ENCODE results near the gene EDDM3A. TPM values are rescaled to one million over a fixed set of nuclear protein-coding genes. Genes with fewer than 3 reads are reported as not detected.

Gene EDDM3A, protein sequence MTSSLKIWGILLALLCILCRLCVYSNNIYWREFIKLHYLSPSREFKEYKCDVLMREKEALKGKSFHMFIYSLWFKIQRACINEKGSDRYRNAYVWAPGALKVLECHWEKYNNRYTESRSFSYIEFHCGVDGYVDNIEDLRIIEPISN
- not detected in 2 replicates for total RNA-seq (ENCODE audit: low replicate concordance)

DNA sequence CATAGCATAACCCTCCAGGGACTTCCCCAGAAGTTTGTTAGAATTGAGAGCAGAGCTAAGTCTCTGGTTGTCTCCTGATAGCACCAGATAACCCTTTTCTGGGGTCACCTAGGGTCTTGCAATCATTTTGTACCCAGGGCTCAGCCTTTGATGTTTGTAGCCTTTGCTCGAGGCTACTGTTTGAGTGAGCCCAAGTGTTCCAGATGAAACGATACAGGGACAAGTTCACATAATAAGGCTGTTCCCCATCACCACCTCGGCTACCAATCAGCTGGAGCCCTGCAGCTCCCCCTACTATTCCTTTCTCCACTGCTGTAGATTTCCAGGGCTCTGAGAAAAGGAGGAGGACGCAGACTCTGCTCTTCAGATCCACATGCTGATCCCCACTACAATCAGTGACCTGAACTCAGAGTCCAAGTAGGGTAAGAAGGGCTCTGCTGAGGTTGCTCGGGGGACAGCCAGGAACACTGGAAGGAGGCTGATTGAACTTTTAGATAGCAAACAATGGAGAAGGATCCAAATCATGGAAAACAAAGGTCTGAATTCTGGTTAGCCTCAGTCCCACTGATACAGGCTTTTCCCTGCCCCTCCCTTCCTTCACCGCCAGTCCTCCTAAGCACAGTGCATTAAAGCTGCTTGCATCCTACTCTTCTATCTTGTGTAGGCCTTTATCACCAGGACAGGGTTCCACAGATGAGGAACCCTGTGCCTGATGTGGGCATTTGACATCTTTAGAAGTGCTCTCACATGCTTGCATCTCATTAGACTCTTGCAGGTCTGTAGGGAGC is at the start of gene EDDM3A:
EDDM3A (plus strand) TSS at position 317 of the 788 bp plus-strand sequence. CDS start 1,694 bp downstream, outside the sequence.

Other genes starting within 250 kb of the EDDM3A start
- gene RNASE10, start 240.3 kb upstream of the EDDM3A start, total RNA-seq (ENCODE audit: low replicate concordance): not detected in 2 replicates
- not detected in 2 replicates for gene RNASE9, start 184.8 kb upstream of the EDDM3A start, total RNA-seq (ENCODE audit: low replicate concordance)
- not detected in 2 replicates for gene RNASE11, start 157.9 kb upstream of the EDDM3A start, total RNA-seq (ENCODE audit: low replicate concordance)
- gene RNASE12, start 154.5 kb upstream of the EDDM3A start, total RNA-seq (ENCODE audit: low replicate concordance): not detected in 2 replicates
- gene OR6S1, start 104.2 kb upstream of the EDDM3A start, total RNA-seq (ENCODE audit: low replicate concordance): not detected in 2 replicates
- gene RNASE4, start 61.3 kb upstream of the EDDM3A start, total RNA-seq (ENCODE audit: low replicate concordance): 20.3 and 46.0 TPM in 2 replicates
- 8.0 and 8.1 TPM in 2 replicates for gene ANG, start 57.1 kb upstream of the EDDM3A start, total RNA-seq (ENCODE audit: low replicate concordance)
- not detected in 2 replicates for gene EDDM3B, start 22.5 kb downstream of the EDDM3A start, total RNA-seq (ENCODE audit: low replicate concordance)
- not detected in 2 replicates for gene RNASE6, start 35.4 kb downstream of the EDDM3A start, total RNA-seq (ENCODE audit: low replicate concordance)
- gene RNASE1, start 57.0 kb downstream of the EDDM3A start, total RNA-seq (ENCODE audit: low replicate concordance): 0.75 and 0.82 TPM in 2 replicates
- not detected in 2 replicates for gene RNASE3, start 145.5 kb downstream of the EDDM3A start, total RNA-seq (ENCODE audit: low replicate concordance)
- not detected in 2 replicates for gene RNASE2, start 209.6 kb downstream of the EDDM3A start, total RNA-seq (ENCODE audit: low replicate concordance)
- 19.3 and 27.7 TPM in 2 replicates for gene METTL17, start 244.1 kb downstream of the EDDM3A start, total RNA-seq (ENCODE audit: low replicate concordance)